ENCODE measurements around the gene TMEM175.

Gene TMEM175

DNA sequence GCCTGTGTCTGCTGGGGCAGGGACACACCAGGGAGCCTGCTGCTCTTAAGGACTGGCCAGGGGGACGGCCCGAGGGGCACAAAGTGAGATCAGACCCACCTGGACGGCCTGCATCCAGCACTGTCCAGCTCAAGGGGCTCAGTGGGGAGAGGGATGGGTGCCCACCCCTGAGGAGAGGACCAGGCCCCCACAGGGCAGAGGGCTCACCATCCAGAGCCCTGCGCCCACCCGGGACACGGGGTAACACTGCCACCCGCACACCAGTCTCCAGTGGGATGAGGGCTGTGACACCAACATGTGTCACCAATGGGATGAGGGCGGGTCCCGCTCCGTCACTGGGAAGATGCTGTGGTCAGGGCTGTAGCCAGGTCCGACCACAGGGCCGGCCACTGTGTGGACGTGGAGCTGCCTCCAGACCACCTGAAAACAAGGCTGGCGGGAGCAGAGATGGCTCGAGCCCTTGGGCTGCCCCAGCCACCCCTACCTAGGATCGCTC is 27.9 kb downstream of the TMEM175 start:
- no peak overlapping the region for H3K9ac ChIP-seq (ENCODE audit: low read depth, low read length, poor library complexity, severe bottlenecking)
- H3K9me3 ChIP-seq (ENCODE audit: insufficient read depth, low read depth, low read length): no peaks in the 10 kb centered on the region
- H3K4me3 ChIP-seq (ENCODE audit: low read length, poor library complexity, severe bottlenecking): no peak overlapping the region
- H3F3A ChIP-seq (ENCODE audit: low read depth): no peaks in the 10 kb centered on the region
- H3K36me3 ChIP-seq (ENCODE audit: insufficient read depth, low read length): no peaks in the 10 kb centered on the region
- no peak overlapping the region for H3K4me2 ChIP-seq (ENCODE audit: low read depth, low read length, poor library complexity, severe bottlenecking)
- H2AFZ ChIP-seq (ENCODE audit: low read length): no peak overlapping the region
- H4K20me1 ChIP-seq (ENCODE audit: insufficient read depth, low read length, poor library complexity, severe bottlenecking): no peaks in the 10 kb centered on the region
- H3K79me2 ChIP-seq (ENCODE audit: insufficient read depth, low read length): no peaks in the 10 kb centered on the region
- no peaks in the 10 kb centered on the region for H3K9me2 ChIP-seq (replicated peaks; ENCODE audit: low read depth, low read length)
- TF ChIP-seq, protein P1, sequence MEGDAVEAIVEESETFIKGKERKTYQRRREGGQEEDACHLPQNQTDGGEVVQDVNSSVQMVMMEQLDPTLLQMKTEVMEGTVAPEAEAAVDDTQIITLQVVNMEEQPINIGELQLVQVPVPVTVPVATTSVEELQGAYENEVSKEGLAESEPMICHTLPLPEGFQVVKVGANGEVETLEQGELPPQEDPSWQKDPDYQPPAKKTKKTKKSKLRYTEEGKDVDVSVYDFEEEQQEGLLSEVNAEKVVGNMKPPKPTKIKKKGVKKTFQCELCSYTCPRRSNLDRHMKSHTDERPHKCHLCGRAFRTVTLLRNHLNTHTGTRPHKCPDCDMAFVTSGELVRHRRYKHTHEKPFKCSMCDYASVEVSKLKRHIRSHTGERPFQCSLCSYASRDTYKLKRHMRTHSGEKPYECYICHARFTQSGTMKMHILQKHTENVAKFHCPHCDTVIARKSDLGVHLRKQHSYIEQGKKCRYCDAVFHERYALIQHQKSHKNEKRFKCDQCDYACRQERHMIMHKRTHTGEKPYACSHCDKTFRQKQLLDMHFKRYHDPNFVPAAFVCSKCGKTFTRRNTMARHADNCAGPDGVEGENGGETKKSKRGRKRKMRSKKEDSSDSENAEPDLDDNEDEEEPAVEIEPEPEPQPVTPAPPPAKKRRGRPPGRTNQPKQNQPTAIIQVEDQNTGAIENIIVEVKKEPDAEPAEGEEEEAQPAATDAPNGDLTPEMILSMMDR (conservative IDR thresholded peaks at IDR 0.05; ENCODE audit: low read length): no peak
- no peak for TF ChIP-seq EZH2phosphoT487 (IDR thresholded peaks at IDR 0.05; ENCODE audit: borderline replicate concordance)
- no peaks in the 10 kb centered on the region for H3K27me3 ChIP-seq (ENCODE audit: insufficient read depth, low read length, poor library complexity, severe bottlenecking)
- H3K4me1 ChIP-seq (ENCODE audit: insufficient read depth, low read length, poor library complexity, severe bottlenecking): no peaks in the 10 kb centered on the region

DNA sequence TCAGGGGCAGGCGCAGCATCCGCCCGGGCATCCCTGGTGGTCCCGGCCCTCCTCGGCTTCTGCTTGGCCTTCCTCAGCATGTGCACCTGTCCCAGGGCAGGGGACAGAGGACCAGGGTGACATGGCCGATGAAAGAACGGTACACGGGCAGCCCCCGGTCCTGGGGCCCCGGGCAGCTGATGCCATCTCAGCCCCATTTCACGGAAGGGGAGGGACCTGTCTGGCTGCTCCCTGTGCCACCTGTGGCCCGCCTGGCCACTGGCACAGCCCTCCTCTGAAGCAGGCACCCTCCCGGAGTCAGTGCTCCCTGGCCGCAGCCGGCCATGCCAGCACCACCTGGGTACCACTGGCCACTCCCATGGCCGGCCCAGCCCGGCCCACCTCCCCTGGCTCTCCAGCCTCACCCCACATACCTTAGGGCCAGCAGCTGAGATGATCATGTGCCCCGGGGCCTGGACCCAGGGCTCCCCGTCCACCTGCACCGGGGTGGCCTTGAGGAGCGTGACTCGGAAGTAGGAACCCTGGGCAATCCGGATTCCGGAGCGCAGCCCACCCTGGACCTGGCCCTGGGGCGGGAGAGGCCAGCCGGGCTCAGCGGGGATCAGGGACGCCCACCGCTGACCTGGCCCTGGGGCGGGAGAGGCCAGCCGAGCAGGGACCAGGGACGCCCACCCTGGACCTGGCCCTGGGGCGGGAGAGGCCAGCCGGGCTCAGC is 28.5 kb downstream of the TMEM175 start:
- no peak for TF ChIP-seq EZH2phosphoT487 (IDR thresholded peaks at IDR 0.05; ENCODE audit: borderline replicate concordance)
- TF ChIP-seq, protein P1 (conservative IDR thresholded peaks at IDR 0.05; ENCODE audit: low read length): no peak
- H4K20me1 ChIP-seq (ENCODE audit: insufficient read depth, low read length, poor library complexity, severe bottlenecking): no peaks in the 10 kb centered on the region

DNA sequence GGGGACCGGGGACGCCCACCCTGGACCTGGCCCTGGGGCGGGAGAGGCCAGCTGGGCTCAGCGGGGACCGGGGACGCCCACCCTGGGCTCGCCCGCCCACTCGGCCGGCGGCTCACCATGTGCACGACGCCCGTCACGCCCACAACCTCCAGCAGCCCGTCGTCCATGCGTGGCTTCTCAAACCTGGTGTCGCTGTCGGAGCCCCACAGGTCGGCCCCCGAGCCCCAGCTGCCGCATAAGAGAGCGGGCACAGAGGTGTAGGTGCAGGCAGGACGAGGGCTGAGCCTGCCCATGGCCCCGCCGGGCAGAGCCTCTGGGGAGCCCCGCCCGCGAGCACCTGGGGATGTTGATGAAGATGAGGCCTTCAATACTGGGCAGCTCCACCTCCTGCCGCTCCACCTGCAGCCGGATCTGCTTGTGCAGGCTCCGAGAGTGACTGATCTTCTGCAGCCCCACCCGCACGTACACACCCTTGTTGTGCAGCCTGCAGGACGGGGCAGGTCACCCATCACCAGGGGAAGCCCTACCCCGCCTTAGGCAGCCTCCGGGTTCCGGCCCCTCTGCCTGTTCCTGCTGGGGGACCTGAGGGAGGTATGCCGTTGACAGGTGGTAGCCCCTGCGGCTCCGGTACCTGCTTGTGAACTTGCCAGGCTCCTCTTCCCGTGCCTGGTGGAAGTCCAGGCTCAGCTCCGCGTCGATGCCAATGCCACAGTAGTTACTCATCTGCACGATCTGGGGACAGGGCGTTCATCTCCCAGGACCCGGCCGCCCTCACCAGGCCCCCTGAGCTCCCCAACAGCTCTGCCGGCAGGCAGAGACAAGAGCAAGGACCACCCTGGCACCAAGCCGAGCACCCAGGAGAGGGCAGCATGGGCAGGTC is 29.3 kb downstream of the TMEM175 start:
- Histone ChIP-seq H3K36me3 (ENCODE audit: insufficient read depth, low read length) (no peaks in the 10 kb centered on the region), H3K9me3 (ENCODE audit: insufficient read depth, low read depth, low read length) (no peaks in the 10 kb centered on the region), H4K20me1 (ENCODE audit: insufficient read depth, low read length, poor library complexity, severe bottlenecking) (no peaks in the 10 kb centered on the region), H3K27me3 (ENCODE audit: insufficient read depth, low read length, poor library complexity, severe bottlenecking) (no peaks in the 10 kb centered on the region), H2AFZ (ENCODE audit: low read length) (no peak overlapping the region), H3F3A (ENCODE audit: low read depth) (no peaks in the 10 kb centered on the region), H3K4me2 (ENCODE audit: low read depth, low read length, poor library complexity, severe bottlenecking) (no peak overlapping the region), H3K9ac (ENCODE audit: low read depth, low read length, poor library complexity, severe bottlenecking) (no peak overlapping the region), H3K4me3 (ENCODE audit: low read length, poor library complexity, severe bottlenecking) (no peak overlapping the region), H3K79me2 (ENCODE audit: insufficient read depth, low read length) (no peaks in the 10 kb centered on the region), H3K9me2 (replicated peaks; ENCODE audit: low read depth, low read length) (no peaks in the 10 kb centered on the region), H3K4me1 (ENCODE audit: insufficient read depth, low read length, poor library complexity, severe bottlenecking) (no peaks in the 10 kb centered on the region)
- TF ChIP-seq, protein P1 (conservative IDR thresholded peaks at IDR 0.05; ENCODE audit: low read length): no peak
- TF ChIP-seq EZH2phosphoT487 (IDR thresholded peaks at IDR 0.05; ENCODE audit: borderline replicate concordance): no peak

More for the DNA sequence above, 28.5 kb downstream of the TMEM175 start:
- Histone ChIP-seq H3K4me1 (ENCODE audit: insufficient read depth, low read length, poor library complexity, severe bottlenecking) (no peaks in the 10 kb centered on the region), H3K9me2 (replicated peaks; ENCODE audit: low read depth, low read length) (no peaks in the 10 kb centered on the region), H3K9me3 (ENCODE audit: insufficient read depth, low read depth, low read length) (no peaks in the 10 kb centered on the region), H3K27me3 (ENCODE audit: insufficient read depth, low read length, poor library complexity, severe bottlenecking) (no peaks in the 10 kb centered on the region), H2AFZ (ENCODE audit: low read length) (no peak overlapping the region), H3K4me2 (ENCODE audit: low read depth, low read length, poor library complexity, severe bottlenecking) (no peak overlapping the region), H3K36me3 (ENCODE audit: insufficient read depth, low read length) (no peaks in the 10 kb centered on the region), H3K79me2 (ENCODE audit: insufficient read depth, low read length) (no peaks in the 10 kb centered on the region), H3K4me3 (ENCODE audit: low read length, poor library complexity, severe bottlenecking) (no peak overlapping the region), H3F3A (ENCODE audit: low read depth) (no peaks in the 10 kb centered on the region), H3K9ac (ENCODE audit: low read depth, low read length, poor library complexity, severe bottlenecking) (no peak overlapping the region)

All from Loucy (cell line).